ENCODE data around the gene ENOX1.

The ENOX1 gene

GRCh38 chr13:43682701-43683100 lies 104.1 kb downstream of the ENOX1 start:
- TF ChIP-seq CTCF (IDR thresholded peaks at IDR 0.05): no peak
- H3K27ac ChIP-seq: no peak overlapping the region
- no peaks in the 10 kb centered on the region for H3K27me3 ChIP-seq
- no peaks in the 10 kb centered on the region for H3K36me3 ChIP-seq
- no peaks in the 10 kb centered on the region for H3K9me3 ChIP-seq
- no peak overlapping the region for H3K4me3 ChIP-seq
- peaks cover 0 to 5% (median 0%) of the 10 kb centered on the region in 4 donors for H3K4me1 ChIP-seq
- no peak for DNase-seq
- intact Hi-C loops (cut with DNase I; ENCODE audit: low total_unique reads): no loop called here

GRCh38 chr13:43676320-43676719 lies 110.5 kb downstream of the ENOX1 start:
- H3K4me3 ChIP-seq: no peak overlapping the region
- no peaks in the 10 kb centered on the region for H3K27me3 ChIP-seq
- H3K27ac ChIP-seq: no peak overlapping the region
- H3K36me3 ChIP-seq: no peaks in the 10 kb centered on the region
- DNase-seq: no peak
- TF ChIP-seq CTCF (IDR thresholded peaks at IDR 0.05): no peak
- intact Hi-C loops (cut with DNase I; ENCODE audit: low total_unique reads): no loop called here
- H3K9me3 ChIP-seq: no peaks in the 10 kb centered on the region
- H3K4me1 ChIP-seq: no peaks in the 10 kb centered on the region

DNA sequence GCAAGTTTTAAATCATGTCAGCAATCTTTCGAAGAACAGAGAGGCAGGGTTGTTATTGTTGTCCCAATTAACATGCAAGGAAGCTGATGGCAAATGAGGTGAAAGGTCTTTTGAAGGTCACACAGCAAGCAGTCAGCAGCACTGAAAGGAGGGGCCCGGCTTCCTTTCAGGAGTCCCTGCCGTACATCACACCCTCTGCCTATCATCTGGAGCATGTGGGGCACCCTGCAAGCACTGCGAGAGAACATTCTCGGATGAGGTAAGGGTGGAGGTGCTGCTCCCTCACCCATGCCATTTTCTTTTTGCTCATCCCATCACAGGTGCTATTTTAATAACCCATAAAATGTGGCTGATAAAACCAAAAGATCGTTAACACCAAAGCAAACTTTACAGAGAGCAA lies 111.2 kb downstream of the ENOX1 start:
- Histone ChIP-seq H3K27me3 (no peaks in the 10 kb centered on the region), H3K27ac (no peak overlapping the region), H3K9me3 (no peaks in the 10 kb centered on the region), H3K4me3 (no peak overlapping the region), H3K4me1 (no peaks in the 10 kb centered on the region), H3K36me3 (no peaks in the 10 kb centered on the region)
- TF ChIP-seq CTCF (IDR thresholded peaks at IDR 0.05): no peak
- no peak for DNase-seq
- intact Hi-C loops (cut with DNase I; ENCODE audit: low total_unique reads): no loop called here

DNA sequence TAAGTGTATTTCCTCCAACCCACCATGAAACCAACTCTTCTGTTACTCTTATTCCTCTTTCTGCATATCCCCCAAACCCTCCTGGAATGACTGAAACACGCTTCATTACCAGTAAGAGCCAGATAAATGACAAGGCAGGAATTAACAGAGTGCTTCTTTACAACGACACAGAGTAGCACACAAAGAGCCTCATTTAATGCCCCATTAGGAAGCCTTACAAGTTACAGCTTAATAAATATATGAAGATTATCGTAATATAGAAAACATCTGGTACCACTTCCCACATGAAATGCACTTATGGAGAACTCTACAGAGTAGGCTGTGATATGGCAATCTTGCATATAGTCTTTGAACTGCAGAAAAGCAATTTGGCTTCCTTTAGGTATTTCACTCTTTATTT lies 116.8 kb downstream of the ENOX1 start:
- H3K36me3 ChIP-seq: no peaks in the 10 kb centered on the region
- no peaks in the 10 kb centered on the region for H3K27me3 ChIP-seq
- DNase-seq: no peak
- H3K9me3 ChIP-seq: no peaks in the 10 kb centered on the region
- no peak for TF ChIP-seq CTCF (IDR thresholded peaks at IDR 0.05)
- intact Hi-C loops (cut with DNase I; ENCODE audit: low total_unique reads): no loop called here
- H3K27ac ChIP-seq: no peak overlapping the region
- peaks cover 0 to 5% (median 1%) of the 10 kb centered on the region in 4 donors for H3K4me1 ChIP-seq
- no peak overlapping the region for H3K4me3 ChIP-seq

DNA sequence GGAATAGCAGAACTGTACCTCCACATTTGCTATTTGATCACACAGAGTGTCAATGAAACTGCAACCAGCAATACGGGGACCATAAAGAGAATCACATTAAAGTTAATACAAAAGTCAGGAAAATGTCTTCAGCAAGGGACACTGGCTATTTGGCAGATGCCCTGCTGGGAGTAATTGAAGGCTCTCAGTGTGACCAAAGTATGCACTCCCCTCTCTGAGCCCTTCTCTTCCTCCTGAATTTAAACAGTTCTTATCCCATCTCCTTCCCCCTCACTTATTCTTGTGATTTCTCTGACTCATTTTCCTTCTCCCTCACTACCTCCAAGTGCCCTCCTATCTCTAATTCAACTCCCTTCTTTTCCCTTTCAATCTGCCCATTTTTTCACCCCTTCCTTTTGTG lies 117.7 kb downstream of the ENOX1 start:
- Histone ChIP-seq H3K9me3 (no peaks in the 10 kb centered on the region), H3K27me3 (no peaks in the 10 kb centered on the region), H3K4me3 (no peak overlapping the region), H3K27ac (no peak overlapping the region), H3K36me3 (no peaks in the 10 kb centered on the region), H3K4me1 (peaks cover 0 to 11% (median 3%) of the 10 kb centered on the region in 4 donors)
- intact Hi-C loops (cut with DNase I; ENCODE audit: low total_unique reads): no loop called here
- no peak for DNase-seq
- TF ChIP-seq CTCF (IDR thresholded peaks at IDR 0.05): no peak

DNA sequence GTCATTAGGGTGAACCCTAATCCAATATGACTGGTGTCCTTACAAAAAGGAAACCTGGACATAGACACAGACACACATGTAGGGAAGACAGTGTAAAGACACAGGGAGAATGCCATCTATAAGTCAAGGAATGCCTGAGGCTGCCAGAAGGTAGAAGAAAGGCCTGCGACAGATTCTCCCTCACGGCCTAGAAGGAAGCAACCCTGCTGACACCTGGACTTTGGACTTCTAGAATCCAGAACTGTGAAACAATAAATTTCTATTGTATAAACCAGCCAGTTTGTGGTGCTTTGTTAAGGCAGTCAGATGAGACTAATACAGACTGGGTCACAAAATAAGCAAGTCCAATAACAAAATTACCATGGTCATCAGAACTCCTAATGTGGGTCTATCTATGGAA lies 120.4 kb downstream of the ENOX1 start:
- intact Hi-C loops (cut with DNase I; ENCODE audit: low total_unique reads): no loop called here

More for the DNA sequence above, 120.4 kb downstream of the ENOX1 start:
- H3K9me3 ChIP-seq: no peaks in the 10 kb centered on the region
- no peaks in the 10 kb centered on the region for H3K36me3 ChIP-seq
- no peak overlapping the region for H3K4me3 ChIP-seq
- no peaks in the 10 kb centered on the region for H3K27me3 ChIP-seq
- TF ChIP-seq CTCF (IDR thresholded peaks at IDR 0.05): no peak
- no peak for DNase-seq
- H3K4me1 ChIP-seq: peaks cover 0 to 20% (median 7%) of the 10 kb centered on the region in 4 donors
- no peak overlapping the region for H3K27ac ChIP-seq

Data from tibial artery (tissue), 4 donors.